Measurements from ENCODE around the gene CAMK1D.

Gene CAMK1D

DNA sequence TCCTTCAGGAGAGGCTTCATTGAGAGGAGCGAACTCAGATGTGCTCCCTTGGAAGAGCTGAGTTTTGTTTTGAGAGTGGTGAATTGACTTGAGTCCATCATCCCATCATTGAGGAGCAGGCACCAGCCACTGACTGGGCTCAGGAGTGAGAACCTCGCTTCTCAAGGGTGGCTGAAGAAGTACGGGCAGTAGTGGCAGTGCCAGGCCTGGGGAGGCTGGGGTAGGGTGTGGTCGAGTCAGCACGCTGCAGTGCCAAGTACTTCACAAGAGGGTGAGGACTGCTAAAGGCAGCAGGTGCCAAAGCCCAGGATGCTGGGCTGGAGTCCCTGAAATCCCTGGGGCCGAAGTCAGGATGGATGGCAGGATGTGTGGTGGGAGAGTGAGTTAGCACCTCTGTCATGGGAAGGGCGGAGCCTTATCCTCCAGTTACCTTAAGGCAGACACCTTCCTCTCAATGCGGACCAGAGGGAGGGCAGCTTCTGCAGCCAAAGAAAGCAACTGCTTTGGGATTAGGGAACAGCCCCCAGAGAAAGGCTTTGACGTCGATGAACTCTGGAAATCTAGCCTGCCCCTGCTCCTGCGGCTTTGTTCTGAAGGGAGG, 210.3 kb downstream of the CAMK1D start:
- TF ChIP-seq, protein P1, sequence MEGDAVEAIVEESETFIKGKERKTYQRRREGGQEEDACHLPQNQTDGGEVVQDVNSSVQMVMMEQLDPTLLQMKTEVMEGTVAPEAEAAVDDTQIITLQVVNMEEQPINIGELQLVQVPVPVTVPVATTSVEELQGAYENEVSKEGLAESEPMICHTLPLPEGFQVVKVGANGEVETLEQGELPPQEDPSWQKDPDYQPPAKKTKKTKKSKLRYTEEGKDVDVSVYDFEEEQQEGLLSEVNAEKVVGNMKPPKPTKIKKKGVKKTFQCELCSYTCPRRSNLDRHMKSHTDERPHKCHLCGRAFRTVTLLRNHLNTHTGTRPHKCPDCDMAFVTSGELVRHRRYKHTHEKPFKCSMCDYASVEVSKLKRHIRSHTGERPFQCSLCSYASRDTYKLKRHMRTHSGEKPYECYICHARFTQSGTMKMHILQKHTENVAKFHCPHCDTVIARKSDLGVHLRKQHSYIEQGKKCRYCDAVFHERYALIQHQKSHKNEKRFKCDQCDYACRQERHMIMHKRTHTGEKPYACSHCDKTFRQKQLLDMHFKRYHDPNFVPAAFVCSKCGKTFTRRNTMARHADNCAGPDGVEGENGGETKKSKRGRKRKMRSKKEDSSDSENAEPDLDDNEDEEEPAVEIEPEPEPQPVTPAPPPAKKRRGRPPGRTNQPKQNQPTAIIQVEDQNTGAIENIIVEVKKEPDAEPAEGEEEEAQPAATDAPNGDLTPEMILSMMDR (IDR thresholded peaks at IDR 0.05; ENCODE audit: control insufficient read depth, extremely low read depth, insufficient read depth) = no peak
- DNase-seq (ENCODE audit: low read depth) = no peak
- no peak overlapping the region for H3K4me3 ChIP-seq (ENCODE audit: low read depth, low read length)

DNA sequence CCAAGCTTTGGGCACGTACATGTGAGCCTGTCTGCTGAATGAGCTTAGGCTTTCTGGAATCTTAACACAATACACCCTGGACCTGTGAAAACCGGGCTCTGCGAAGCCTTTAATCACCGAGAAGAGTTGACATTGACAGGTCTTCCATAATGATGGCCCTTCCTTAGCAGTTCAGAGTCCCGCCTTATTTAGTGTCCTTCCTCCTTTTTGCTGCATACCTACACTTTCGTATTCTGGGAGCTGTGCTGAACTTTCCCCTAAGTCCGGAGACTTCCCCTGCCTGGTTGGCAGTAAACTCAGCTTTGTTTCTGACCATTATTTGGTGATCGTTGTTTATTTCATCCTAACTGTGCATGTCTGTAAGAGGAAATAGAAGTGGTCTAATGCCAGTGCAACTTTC, 212.0 kb downstream of the CAMK1D start:
- TF ChIP-seq, protein P1 (IDR thresholded peaks at IDR 0.05; ENCODE audit: control insufficient read depth, extremely low read depth, insufficient read depth) = no peak
- no peak overlapping the region for H3K4me3 ChIP-seq (ENCODE audit: low read depth, low read length)
- no peak for DNase-seq (ENCODE audit: low read depth)

DNA sequence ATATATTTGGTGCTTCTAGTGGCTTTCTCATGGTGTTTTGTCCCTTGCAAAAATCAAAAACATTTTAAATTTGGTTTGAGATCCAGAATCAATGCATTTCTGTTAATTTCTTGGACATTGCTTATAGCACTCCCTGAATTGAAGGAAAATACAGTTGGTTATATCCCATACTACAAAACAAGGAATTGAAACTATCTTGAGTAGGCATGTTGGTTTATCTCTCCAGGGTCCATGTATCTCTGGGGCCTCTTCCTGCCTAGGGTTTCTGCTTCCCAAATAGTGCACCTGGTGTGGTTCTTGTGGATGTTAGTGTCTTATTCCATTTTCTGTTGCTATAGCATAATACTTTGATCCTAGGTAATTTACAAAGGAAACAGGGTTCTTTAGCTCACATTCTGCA, 212.4 kb downstream of the CAMK1D start:
- no peak for DNase-seq (ENCODE audit: low read depth)
- TF ChIP-seq, protein P1 (IDR thresholded peaks at IDR 0.05; ENCODE audit: control insufficient read depth, extremely low read depth, insufficient read depth) = no peak
- H3K4me3 ChIP-seq (ENCODE audit: low read depth, low read length) = no peak overlapping the region

DNA sequence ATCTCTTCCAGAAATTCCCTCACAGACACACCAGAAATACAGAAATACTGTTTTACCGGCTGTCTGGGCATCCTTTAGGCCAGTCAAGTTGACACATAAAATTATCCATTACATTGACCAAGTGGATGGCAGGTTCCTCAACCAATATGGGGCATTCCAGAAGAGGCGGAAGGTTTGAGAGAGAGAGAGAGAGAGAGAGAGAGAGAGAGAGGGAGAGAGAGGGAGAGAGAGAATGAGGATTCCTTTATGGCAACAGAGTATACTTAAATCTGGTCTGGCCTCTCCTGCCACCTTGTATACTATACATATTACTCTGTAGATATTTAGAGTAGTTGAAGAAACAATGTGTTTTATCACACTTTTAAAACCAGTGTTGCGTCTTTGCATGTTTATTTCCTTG, 214.1 kb downstream of the CAMK1D start:
- no peak overlapping the region for H3K4me3 ChIP-seq (ENCODE audit: low read depth, low read length)
- DNase-seq (ENCODE audit: low read depth) = no peak
- TF ChIP-seq, protein P1 (IDR thresholded peaks at IDR 0.05; ENCODE audit: control insufficient read depth, extremely low read depth, insufficient read depth) = no peak

DNA sequence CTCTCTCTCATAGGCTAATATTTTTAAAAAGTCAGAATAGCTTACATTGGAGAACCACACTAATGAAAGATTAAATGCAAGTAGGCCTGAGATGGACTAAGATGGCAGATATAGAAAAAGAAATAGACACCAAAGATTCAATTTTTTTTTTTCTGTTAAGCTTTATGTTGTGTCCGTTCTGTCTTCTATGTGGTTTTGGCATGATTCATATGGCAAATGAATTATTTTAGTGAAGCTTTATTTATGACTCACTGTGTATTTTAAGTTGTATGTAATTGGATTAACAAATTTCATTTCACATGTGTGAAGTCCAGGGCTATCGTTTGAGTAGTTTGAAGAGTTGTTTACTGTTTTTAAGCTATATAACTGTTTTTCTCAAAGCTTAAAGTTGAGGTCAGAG, 214.8 kb downstream of the CAMK1D start:
- no peak for DNase-seq (ENCODE audit: low read depth)
- TF ChIP-seq, protein P1 (IDR thresholded peaks at IDR 0.05; ENCODE audit: control insufficient read depth, extremely low read depth, insufficient read depth) = no peak
- H3K4me3 ChIP-seq (ENCODE audit: low read depth, low read length) = no peak overlapping the region

DNA sequence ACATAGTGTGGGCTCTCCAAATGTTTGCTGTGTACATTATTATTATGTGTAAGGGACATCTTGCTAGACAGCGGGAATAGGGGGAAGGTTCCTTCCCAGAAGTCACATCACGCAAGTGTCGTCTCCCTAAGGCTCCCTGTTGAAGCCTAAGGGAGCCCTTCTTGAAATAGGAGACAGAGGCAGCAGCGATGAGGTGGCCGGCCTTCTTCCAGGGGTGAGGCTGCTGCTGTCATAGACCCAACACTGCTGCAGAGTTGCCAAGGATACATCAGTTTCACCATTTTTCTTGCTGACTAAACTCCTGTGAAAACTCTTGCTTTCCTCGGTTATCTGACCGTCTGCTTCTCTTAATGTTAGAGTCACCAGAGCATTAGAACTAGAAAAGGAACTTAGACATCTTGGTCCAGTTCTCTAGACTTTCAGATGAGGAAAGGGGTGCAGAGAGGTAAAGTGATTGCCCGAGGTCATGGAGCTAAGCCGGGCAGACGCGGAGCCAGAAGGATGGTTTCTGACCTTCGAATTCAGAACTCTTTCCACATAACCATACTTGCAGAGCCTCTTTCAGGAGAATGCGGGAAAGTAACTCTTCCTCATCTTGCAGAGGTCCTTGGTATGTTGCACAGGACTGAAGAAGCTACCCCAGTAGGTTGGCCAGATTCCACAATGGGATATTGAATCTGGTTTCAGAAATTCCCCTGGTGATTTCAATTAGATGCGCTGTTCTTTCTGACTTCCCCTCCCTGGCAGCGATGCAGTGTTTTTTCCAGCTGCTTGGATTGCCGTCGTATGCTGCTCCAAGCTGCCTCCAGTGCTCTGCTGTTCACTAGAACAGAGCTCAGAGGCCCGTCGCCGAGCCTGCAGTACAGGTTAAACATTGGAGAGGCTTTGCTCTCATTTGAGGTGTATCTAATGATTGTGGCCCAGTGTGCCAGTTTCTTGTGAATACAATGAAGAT, 217.1 kb downstream of the CAMK1D start:
- TF ChIP-seq, protein P1 (IDR thresholded peaks at IDR 0.05; ENCODE audit: control insufficient read depth, extremely low read depth, insufficient read depth) = no peak
- H3K4me3 ChIP-seq (ENCODE audit: low read depth, low read length) = no peak overlapping the region
- DNase-seq (ENCODE audit: low read depth) = no peak
